ENCODE data around the gene EPHA3.

The EPHA3 gene

GRCh38 chr3:89107461-89108290, at the start of gene EPHA3:
TSS of gene EPHA3 (plus strand) at chr3:89107621. CDS start at chr3:89107749, 128 bp downstream.
- no peak for DNase-seq (ENCODE audit: low read depth in 2 of 2)

- no peak for DNase-seq (ENCODE audit: low read depth in 2 of 2)
Observed at GRCh38 chr3:89058371-89058770, 49.0 kb upstream of the EPHA3 start.

- no peak for DNase-seq (ENCODE audit: low read depth in 2 of 2)
Observed at GRCh38 chr3:89059211-89059925, 48.1 kb upstream of the EPHA3 start.

- DNase-seq (ENCODE audit: low read depth in 2 of 2), result no peak
Observed at GRCh38 chr3:89061259-89061658, 46.2 kb upstream of the EPHA3 start.

- no peak for DNase-seq (ENCODE audit: low read depth in 2 of 2)
Observed at GRCh38 chr3:89067736-89068135, 39.7 kb upstream of the EPHA3 start.

- no peak for DNase-seq (ENCODE audit: low read depth in 2 of 2)
Observed at GRCh38 chr3:89072642-89073041, 34.8 kb upstream of the EPHA3 start.

GRCh38 chr3:89079944-89080343, 27.5 kb upstream of the EPHA3 start:
- DNase-seq (ENCODE audit: low read depth in 2 of 2), result no peak

- DNase-seq (ENCODE audit: low read depth in 2 of 2), result no peak
Observed at GRCh38 chr3:89087851-89088250, 19.6 kb upstream of the EPHA3 start.

- no peak for DNase-seq (ENCODE audit: low read depth in 2 of 2)
Observed at GRCh38 chr3:89098173-89098572, 9.2 kb upstream of the EPHA3 start.

- DNase-seq (ENCODE audit: low read depth in 2 of 2), result no peak
Observed at GRCh38 chr3:89098964-89099585, 8.3 kb upstream of the EPHA3 start.

- no peak for DNase-seq (ENCODE audit: low read depth in 2 of 2)
Observed at GRCh38 chr3:89101251-89101650, 6.2 kb upstream of the EPHA3 start.

- no peak for DNase-seq (ENCODE audit: low read depth in 2 of 2)
Observed at GRCh38 chr3:89101921-89102320, 5.5 kb upstream of the EPHA3 start.

GRCh38 chr3:89104499-89104898, 2.9 kb upstream of the EPHA3 start:
- DNase-seq (ENCODE audit: low read depth in 2 of 2), result no peak

- DNase-seq (ENCODE audit: low read depth in 2 of 2), result no peak
Observed at GRCh38 chr3:89105503-89105902, 1.9 kb upstream of the EPHA3 start.

GRCh38 chr3:89108291-89108550, 800 bp downstream of the EPHA3 start:
- DNase-seq (ENCODE audit: low read depth in 2 of 2), result no peak

- DNase-seq (ENCODE audit: low read depth in 2 of 2), result no peak
Observed at GRCh38 chr3:89113344-89113743, 5.9 kb downstream of the EPHA3 start.

GRCh38 chr3:89113893-89114840, 6.7 kb downstream of the EPHA3 start:
- no peak for DNase-seq (ENCODE audit: low read depth in 2 of 2)

GRCh38 chr3:89114841-89115223, 7.4 kb downstream of the EPHA3 start:
- DNase-seq (ENCODE audit: low read depth in 2 of 2), result no peak

- no peak for DNase-seq (ENCODE audit: low read depth in 2 of 2)
Observed at GRCh38 chr3:89116476-89116875, 9.1 kb downstream of the EPHA3 start.

- no peak for DNase-seq (ENCODE audit: low read depth in 2 of 2)
Observed at GRCh38 chr3:89138048-89138447, 30.6 kb downstream of the EPHA3 start.

- DNase-seq (ENCODE audit: low read depth in 2 of 2), result no peak
Observed at GRCh38 chr3:89139870-89140269, 32.4 kb downstream of the EPHA3 start.

GRCh38 chr3:89144080-89144479, 36.7 kb downstream of the EPHA3 start:
- DNase-seq (ENCODE audit: low read depth in 2 of 2), result no peak

All from stimulated activated CD8-positive, alpha-beta memory T cell treated with anti-CD3 and anti-CD28 coated beads, Interleukin-7, amount 100 ng/mL, for 1 hour (primary cell).